Mucosa of gallbladder (tissue), 1 donor: ENCODE results near the gene WEE1. TPM values are rescaled to one million over a fixed set of nuclear protein-coding genes. Genes with fewer than 3 reads are reported as not detected.
A peak's percentile ranks its signal among the peaks of the same experiment; 100 is the strongest.
"Not testable (repeated sequence)": the region's sequence is repeated elsewhere in the genome, so short reads cannot be mapped to it uniquely, and the experiment has no call there.

ENCODE experiments used
- DNase-seq: peaks from one replicate; pipeline ENCODE4 v3.0.0-alpha.2; 2020; ENCODE audit warnings: low spot score
- total RNA-seq: library from RNA; stranded (reverse); gene quantifications from one replicate; pipeline ENCODE4 v1.2.1, GENCODE V29; 2021
- donor health status: DM: no; HTN: no; CAD: no.

The WEE1 gene
- total RNA-seq, 1 donor from 2014 or later = 108 TPM

DNA sequence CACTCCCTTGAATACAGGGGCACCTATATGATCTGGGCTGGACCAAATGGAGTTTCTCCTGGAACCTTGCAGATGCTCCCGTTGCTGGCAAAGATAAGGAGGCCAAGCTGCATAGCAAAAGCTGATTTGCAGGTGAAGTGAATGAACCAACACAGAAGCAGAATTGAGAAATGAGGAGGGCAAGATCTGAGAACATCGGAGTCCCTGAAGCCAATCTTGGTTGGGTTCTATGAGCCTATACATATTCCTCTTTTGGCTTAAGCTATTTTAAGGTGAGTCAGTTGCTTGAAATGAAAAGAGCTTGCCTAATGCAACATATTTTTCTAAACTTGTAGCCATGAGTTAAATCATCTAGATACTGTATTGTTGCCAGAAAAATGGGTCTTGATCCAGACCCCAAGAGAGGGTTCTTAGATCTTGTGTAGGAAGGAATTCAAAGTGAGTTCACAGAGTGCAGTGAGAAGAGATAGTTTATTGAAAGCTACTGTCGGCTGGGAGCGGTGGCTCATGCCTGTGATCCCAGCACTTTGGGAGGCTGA is 23.5 kb downstream of the WEE1 start:
- DNase-seq = no peak

DNA sequence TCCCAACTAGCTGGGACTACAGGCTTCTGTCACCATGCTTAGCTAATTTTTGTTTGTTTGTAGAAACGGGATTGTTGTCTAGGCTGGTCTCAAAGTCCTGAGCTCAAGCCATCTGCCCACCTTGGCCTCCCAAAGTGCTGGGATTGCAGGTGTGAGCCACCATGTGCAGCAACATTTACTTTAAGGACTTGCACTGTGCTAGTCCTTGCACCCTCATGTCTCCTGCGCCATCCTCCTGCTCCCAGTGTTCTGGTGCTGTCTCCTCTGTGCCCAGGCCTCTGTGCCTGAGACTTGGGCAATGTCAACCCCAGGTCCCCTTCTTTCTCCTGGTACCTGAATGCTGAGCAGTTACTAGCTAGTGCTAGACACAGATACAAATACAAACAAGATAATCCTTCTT is 26.7 kb downstream of the WEE1 start:
- DNase-seq = no peak

- DNase-seq = no peak
Observed at GRCh38 chr11:9600644-9601036, 27.2 kb downstream of the WEE1 start.

- DNase-seq = no peak
Observed at GRCh38 chr11:9601037-9601875, 27.8 kb downstream of the WEE1 start.

DNA sequence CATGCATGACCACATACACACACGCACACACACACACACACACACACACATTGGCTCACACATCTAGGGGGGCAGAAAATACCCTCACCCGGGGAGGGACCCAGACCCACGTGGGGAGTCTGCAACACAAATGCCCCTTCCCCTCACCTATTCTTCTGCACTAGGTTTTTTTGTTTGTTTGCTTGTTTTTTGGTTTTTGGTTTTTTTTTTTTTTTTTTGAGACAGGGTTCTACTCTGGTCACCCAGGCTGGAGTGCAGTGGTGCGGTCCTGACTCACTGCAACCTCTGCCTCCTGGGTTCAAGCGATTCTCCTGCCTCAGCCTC is 28.4 kb downstream of the WEE1 start:
- no peak for DNase-seq

- not testable (repeated sequence) for DNase-seq
Observed at GRCh38 chr11:9603214-9603613, 29.7 kb downstream of the WEE1 start.

- DNase-seq = no peak
Observed at GRCh38 chr11:9604134-9604533, 30.7 kb downstream of the WEE1 start.

GRCh38 chr11:9605742-9606141 is 32.3 kb downstream of the WEE1 start:
- no peak for DNase-seq

DNA sequence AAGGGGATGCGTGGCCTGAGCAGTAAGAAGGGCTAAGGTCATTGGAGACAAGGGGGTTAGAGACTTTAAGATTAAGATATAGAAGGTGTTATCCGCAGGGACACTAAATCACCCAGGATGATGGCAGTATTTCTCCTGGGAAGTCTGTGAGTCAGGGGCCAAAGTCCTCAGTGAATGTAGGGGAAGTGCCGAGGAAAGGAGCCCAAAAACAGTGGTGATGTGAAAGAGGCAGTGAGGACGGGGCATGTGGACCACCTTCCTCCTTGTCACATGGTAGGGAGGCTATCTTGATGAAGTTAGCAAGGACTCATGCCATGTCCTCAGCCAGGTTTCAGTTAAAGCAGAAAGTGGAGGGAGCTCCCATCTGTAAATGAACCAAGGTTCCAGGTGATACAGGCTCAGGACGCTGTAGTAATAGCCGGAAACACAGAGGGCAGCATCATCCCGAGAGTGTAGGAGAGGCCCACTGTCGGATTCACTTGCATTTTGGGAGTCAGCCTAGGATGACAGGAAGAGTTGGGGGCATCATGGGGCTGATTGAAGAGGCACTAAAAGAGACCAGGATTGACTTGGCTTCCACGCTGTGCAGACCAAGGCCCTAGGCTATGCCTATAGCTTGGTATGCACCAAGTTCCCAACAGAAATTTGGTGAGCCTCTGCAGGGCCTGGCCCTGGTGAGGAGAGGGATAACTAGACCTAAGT is 33.5 kb downstream of the WEE1 start:
- DNase-seq = no peak

DNA sequence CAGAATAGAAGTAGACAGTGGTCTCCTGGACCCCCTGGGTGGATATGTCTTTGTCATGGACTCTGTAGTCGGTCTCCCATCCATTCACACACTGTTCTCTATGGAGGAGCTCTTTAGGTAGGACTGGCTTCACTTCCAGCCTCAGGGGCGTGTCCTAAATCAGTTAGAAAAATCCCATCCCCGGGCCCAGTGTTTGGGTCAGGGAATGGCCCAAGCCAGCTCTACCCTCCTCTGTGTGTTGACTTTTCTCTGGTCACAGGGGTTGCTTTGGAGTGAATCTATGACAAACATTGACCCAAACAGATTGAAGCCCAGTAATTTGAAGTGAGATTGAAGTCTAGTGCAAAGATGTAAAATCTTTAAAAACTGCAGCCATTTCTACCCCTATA is 34.0 kb downstream of the WEE1 start:
- DNase-seq = no peak

DNA sequence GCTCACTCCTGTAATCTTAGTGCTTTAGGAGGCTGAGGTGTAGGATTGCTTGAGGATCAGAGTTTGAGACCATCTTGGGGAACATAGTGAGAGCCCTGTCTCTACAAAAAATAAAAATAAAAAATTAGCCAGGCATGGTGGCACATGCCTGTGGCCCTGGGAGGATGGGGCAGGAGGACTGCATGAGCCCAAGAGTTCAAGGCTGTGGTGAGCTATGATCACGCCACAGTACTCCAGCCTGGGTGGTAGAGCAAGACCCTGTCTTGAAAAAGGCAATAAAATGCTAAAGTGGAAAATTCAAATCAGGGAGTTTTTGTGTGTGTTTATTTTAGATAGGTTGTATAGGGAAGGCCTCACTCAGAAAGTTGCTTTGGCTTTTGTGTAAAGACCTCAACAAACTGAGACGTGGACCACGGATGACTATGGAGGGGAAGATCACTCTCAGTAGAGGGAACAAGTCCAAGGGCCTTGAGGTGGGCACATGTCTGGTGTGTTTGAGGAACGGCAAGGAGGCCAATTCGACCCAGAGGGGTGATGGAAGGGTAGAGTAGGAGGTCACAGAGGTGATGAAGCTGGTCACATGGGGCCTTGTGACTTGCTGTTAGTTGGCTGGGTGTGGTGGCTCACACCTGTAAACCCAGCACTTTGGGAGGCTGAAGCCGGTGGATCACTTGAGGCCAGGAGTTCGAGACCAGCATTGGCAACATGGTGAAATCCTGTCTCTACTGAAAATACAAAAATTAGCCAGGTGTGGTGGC is 35.7 kb downstream of the WEE1 start:
- DNase-seq = no peak

GRCh38 chr11:9609841-9610240 is 36.4 kb downstream of the WEE1 start:
- DNase-seq = no peak

- DNase-seq = peak; percentile 95
Observed at GRCh38 chr11:9613118-9613829, 39.8 kb downstream of the WEE1 start.

DNA sequence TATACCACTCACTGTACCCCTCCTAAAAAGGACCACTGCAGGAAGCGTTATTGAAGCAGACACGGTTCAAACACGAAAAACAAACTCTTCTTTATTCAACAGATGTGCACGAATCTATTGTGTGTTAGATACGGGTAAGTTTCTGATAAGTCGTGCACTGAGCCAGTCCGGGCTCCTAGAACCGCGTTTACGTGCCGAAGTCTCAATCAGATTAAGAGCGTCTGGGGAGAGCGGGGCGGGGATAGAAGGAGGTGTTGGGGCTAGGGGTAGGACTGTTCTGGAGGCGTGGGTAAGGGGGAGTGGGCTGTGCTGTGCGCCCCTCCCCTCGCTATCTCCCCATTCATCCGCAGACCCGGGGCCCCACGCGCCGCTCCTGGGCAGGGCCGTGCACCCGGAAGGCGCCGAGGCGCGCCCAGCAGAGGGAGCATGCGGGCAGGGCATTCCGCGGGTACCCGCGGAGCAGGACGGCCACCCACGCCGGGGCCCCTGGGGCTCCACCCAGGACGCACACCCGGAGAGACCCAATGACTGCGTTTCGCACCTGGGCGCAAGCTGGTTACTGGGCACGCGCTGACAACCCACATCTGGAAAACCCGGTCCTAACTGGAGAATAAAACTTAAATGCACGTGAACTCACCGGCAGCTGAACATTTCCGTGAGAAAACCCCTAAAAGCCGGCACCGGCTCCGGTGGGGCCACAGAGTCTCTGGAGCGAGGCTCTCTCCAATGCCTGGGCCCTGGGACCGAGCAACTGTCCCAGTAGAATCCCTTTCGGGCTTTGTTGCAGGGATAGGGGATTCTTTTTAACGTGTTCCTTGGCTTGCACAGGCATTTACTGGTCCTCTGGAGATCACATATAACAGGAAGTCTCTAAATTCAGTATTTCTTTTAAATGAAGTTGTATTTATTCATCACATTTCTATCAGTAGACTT is 40.6 kb downstream of the WEE1 start:
- peak; percentile 87 for DNase-seq

- DNase-seq = no peak
Observed at GRCh38 chr11:9615031-9615451, 41.6 kb downstream of the WEE1 start.

GRCh38 chr11:9616042-9616675 is 42.7 kb downstream of the WEE1 start:
- DNase-seq = no peak

GRCh38 chr11:9616858-9617257 is 43.4 kb downstream of the WEE1 start:
- DNase-seq = no peak

DNA sequence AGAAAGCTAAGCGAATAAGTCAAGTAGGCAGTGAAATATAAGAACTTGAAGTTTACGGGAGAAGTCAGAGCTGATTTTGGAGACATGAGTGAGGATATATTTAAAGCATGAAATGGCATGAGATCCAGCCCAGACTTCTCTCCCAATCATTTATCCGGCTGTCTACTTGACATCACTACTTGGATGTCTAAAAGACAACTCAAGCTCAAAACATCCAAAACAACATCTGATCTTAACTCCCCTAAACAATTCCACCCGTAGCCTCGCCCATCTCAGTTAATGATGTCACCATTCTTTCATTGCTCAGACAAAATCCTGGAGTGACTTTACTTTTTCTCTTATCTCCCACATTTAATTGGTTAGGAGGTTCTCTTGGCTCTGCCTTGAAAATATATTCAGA is 44.5 kb downstream of the WEE1 start:
- no peak for DNase-seq

DNA sequence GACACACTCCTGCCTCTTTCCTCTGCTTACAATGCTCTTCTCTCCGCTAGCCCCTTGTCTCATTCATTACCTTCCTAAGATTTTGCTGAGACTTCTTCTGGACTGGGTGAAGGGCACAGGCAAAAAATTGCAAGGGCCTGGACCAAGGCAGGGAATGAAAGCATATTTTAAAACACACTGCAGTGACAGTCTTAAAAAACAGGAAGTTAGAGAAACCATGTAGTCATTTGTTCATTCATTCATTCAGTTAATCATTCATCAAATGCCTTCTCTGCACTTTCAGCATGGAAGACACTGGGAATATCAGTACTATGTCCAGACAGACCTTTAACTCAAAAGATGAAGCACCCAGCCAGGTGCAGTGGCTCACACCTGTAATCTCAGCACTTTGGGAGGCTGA is 45.5 kb downstream of the WEE1 start:
- DNase-seq = no peak

DNA sequence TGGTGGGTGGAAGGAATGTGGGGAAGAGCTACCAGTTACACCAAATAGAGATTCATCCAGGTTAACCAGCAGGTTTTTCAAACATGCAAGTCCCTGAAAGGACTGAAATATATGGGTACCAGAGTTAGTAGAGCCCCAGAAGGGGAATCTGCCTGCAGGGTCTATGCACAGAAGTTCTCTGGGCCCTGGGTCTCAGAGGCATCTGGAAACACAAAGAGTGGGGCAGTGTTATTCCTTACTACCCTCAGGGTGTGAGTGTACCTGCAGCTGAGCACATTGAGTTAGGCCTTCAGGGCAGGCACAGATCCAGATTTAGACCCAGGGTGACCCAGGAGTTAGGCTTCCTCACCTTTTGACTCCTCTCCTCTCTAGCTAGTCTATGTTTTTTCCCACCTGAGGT is 46.5 kb downstream of the WEE1 start:
- DNase-seq = no peak
